ENCODE data around the gene CPNE1.

The CPNE1 gene

GRCh38 chr20:35654415-35654814, 10.3 kb downstream of the CPNE1 start:
- DNase-seq (ENCODE audit: extremely low read depth in 1 of 2, low read depth in 1 of 2) = no peak

- DNase-seq (ENCODE audit: extremely low read depth in 1 of 2, low read depth in 1 of 2) = no peak
These were observed 10.8 kb downstream of the CPNE1 start for GRCh38 chr20:35653893-35654292.

GRCh38 chr20:35653430-35653734, 11.3 kb downstream of the CPNE1 start:
- no peak for DNase-seq (ENCODE audit: extremely low read depth in 1 of 2, low read depth in 1 of 2)

- no peak for DNase-seq (ENCODE audit: extremely low read depth in 1 of 2, low read depth in 1 of 2)
These were observed 11.9 kb downstream of the CPNE1 start for GRCh38 chr20:35652641-35653429.

GRCh38 chr20:35651958-35652357, 12.7 kb downstream of the CPNE1 start:
- no peak for DNase-seq (ENCODE audit: extremely low read depth in 1 of 2, low read depth in 1 of 2)

GRCh38 chr20:35650632-35651031, 14.1 kb downstream of the CPNE1 start:
- no peak for DNase-seq (ENCODE audit: extremely low read depth in 1 of 2, low read depth in 1 of 2)

GRCh38 chr20:35648836-35649235, 15.9 kb downstream of the CPNE1 start:
- no peak for DNase-seq (ENCODE audit: extremely low read depth in 1 of 2, low read depth in 1 of 2)

- DNase-seq (ENCODE audit: extremely low read depth in 1 of 2, low read depth in 1 of 2) = no peak
These were observed 19.9 kb downstream of the CPNE1 start for GRCh38 chr20:35644806-35645205.

- no peak for DNase-seq (ENCODE audit: extremely low read depth in 1 of 2, low read depth in 1 of 2)
These were observed 21.7 kb downstream of the CPNE1 start for GRCh38 chr20:35643045-35643444.

- DNase-seq (ENCODE audit: extremely low read depth in 1 of 2, low read depth in 1 of 2) = no peak
These were observed 23.0 kb downstream of the CPNE1 start for GRCh38 chr20:35641743-35642142.

- no peak for DNase-seq (ENCODE audit: extremely low read depth in 1 of 2, low read depth in 1 of 2)
These were observed 24.0 kb downstream of the CPNE1 start for GRCh38 chr20:35640724-35641123.

- no peak for DNase-seq (ENCODE audit: extremely low read depth in 1 of 2, low read depth in 1 of 2)
These were observed 25.9 kb downstream of the CPNE1 start for GRCh38 chr20:35638751-35639150.

GRCh38 chr20:35637276-35637675, 27.4 kb downstream of the CPNE1 start:
- no peak for DNase-seq (ENCODE audit: extremely low read depth in 1 of 2, low read depth in 1 of 2)

- no peak for DNase-seq (ENCODE audit: extremely low read depth in 1 of 2, low read depth in 1 of 2)
These were observed 28.6 kb downstream of the CPNE1 start for GRCh38 chr20:35636095-35636494.

- no peak for DNase-seq (ENCODE audit: extremely low read depth in 1 of 2, low read depth in 1 of 2)
These were observed 29.0 kb downstream of the CPNE1 start for GRCh38 chr20:35635652-35636051.

GRCh38 chr20:35632539-35633115, 32.1 kb downstream of the CPNE1 start:
- DNase-seq (ENCODE audit: extremely low read depth in 1 of 2, low read depth in 1 of 2) = no peak

GRCh38 chr20:35630636-35631035, 34.1 kb downstream of the CPNE1 start:
- no peak for DNase-seq (ENCODE audit: extremely low read depth in 1 of 2, low read depth in 1 of 2)

- no peak for DNase-seq (ENCODE audit: extremely low read depth in 1 of 2, low read depth in 1 of 2)
These were observed 35.1 kb downstream of the CPNE1 start for GRCh38 chr20:35629427-35630145.

GRCh38 chr20:35627121-35627520, 37.6 kb downstream of the CPNE1 start:
- DNase-seq (ENCODE audit: extremely low read depth in 1 of 2, low read depth in 1 of 2) = no peak

- DNase-seq (ENCODE audit: extremely low read depth in 1 of 2, low read depth in 1 of 2) = no peak
These were observed 38.2 kb downstream of the CPNE1 start for GRCh38 chr20:35626386-35627001.

- no peak for DNase-seq (ENCODE audit: extremely low read depth in 1 of 2, low read depth in 1 of 2)
These were observed 38.9 kb downstream of the CPNE1 start for GRCh38 chr20:35625584-35626385.

All from stimulated activated CD8-positive, alpha-beta memory T cell treated with anti-CD3 and anti-CD28 coated beads, Interleukin-7, amount 100 ng/mL, for 48 hours (primary cell).